ENCODE measurements around the gene FBXO10. TPM values are rescaled to one million over a fixed set of nuclear protein-coding genes. Genes with fewer than 3 reads are reported as not detected.

Gene FBXO10
- total and polyA plus RNA-seq, 2 of the 4 experiments (the other 2 are of a cell fraction), result 6.6 to 6.7 TPM

DNA sequence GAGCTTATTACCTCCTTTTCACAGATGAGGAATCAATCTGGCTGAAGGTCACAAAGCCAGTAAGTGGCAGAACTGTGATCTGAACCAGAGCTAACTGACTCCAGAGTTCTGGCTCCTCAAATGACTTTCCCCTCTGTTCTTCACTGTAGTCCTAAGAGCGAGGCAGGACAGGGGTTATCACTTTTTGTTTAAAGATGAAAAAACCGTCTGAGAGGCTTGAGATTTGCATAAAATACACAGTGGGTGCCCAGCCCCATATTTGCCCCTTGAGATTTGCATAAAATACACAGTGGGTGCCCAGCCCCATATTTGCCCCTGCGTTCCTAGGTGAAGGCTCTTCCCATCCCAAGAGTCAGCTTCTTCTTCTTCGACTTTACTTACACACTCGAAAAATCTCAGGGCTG is 667 bp downstream of the FBXO10 start:
- H3K9me3 ChIP-seq (ENCODE audit: control insufficient read depth, insufficient read depth, low read length), result no peaks in the 10 kb centered on the region
- H4K20me1 ChIP-seq (ENCODE audit: insufficient read depth, low read length), result no peaks in the 10 kb centered on the region
- no peaks in the 10 kb centered on the region for H3K27me3 ChIP-seq (ENCODE audit: control insufficient read depth, insufficient read depth, low read length)
- 8% methylated on average over 2 of the region's 5 CpGs; no CpG with 5 or more reads in 1 of the 2 experiments for WGBS, 2 experiments (ENCODE audit: extremely low coverage in 2 of 2, insufficient read length in 1 of 2)
- in situ Hi-C loops (cut with MboI; ENCODE audit: low sequenced_read_pairs) (no loop called here), intact Hi-C loops (cut with micrococcal nuclease) (no loop called here), dilution Hi-C loops (cut with HindIII; ENCODE audit: low sequenced_read_pairs, unreplicated experiment) (no loop called here)
- peak overlapping the region; percentile 19; the same call in 1 of the 2 replicates for H4K91ac ChIP-seq (ENCODE audit: insufficient read depth, low read depth, low read length)
- no peaks in the 10 kb centered on the region for H3K9me1 ChIP-seq (ENCODE audit: insufficient read depth, low read length)
- POLR2A ChIA-PET (ENCODE audit: unreplicated experiment), result no interaction called here
- H3K36me3 ChIP-seq (ENCODE audit: control insufficient read depth, insufficient read depth, low read length), result peaks cover under 1% of the 10 kb centered on the region
- H2BK5ac ChIP-seq (ENCODE audit: low read depth, low read length, poor library complexity, severe bottlenecking), result peak overlapping the region; percentile 36
- no peak overlapping the region for H4K5ac ChIP-seq (ENCODE audit: low read depth, low read length)
- peak overlapping the region; percentile 7 for H3K4ac ChIP-seq (ENCODE audit: low read depth, low read length)
- TF ChIP-seq CHD1 (IDR thresholded peaks at IDR 0.05; ENCODE audit: low read depth, low read length) (no peak), MAFK (IDR thresholded peaks at IDR 0.05; ENCODE audit: low read depth, low read length) (no peak), RFX5 (IDR thresholded peaks at IDR 0.05; ENCODE audit: low read depth, low read length) (no peak), FOS (IDR thresholded peaks at IDR 0.05; ENCODE audit: low read depth, low read length) (no peak), RAD21 (IDR thresholded peaks at IDR 0.05; ENCODE audit: low read length) (no peak), CEBPB (IDR thresholded peaks at IDR 0.05; ENCODE audit: low read depth, low read length) (no peak), POLR2A (IDR thresholded peaks at IDR 0.05; ENCODE audit: low read depth, low read length) (no peak), CTCF (conservative IDR thresholded peaks at IDR 0.05; ENCODE audit: low read depth, low read length) (no peak), NFE2L2 (IDR thresholded peaks at IDR 0.05; ENCODE audit: low read depth, low read length) (no peak), BHLHE40 (IDR thresholded peaks at IDR 0.05; ENCODE audit: low read depth, low read length) (no peak), SMC3 (IDR thresholded peaks at IDR 0.05; ENCODE audit: low read depth, low read length) (no peak)
- TF ChIP-seq, protein P1, sequence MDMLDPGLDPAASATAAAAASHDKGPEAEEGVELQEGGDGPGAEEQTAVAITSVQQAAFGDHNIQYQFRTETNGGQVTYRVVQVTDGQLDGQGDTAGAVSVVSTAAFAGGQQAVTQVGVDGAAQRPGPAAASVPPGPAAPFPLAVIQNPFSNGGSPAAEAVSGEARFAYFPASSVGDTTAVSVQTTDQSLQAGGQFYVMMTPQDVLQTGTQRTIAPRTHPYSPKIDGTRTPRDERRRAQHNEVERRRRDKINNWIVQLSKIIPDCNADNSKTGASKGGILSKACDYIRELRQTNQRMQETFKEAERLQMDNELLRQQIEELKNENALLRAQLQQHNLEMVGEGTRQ (IDR thresholded peaks at IDR 0.05; ENCODE audit: low read depth, low read length), result no peak
- BruUV-seq (replicated peaks), result no TSS peak
- H3K18ac ChIP-seq (ENCODE audit: low read depth, low read length), result peak overlapping the region; percentile 0; the same call in 1 of the 2 replicates
- H3K79me1 ChIP-seq (ENCODE audit: low read depth in 1 of 2, low read length in 2 of 2), result peaks cover 31 to 65% of the 10 kb centered on the region in 2 experiments
- H3K4me1 ChIP-seq (ENCODE audit: control insufficient read depth, insufficient read depth, low read length), result peaks cover 11% of the 10 kb centered on the region
- peak overlapping the region; percentile 83 for H3K9ac ChIP-seq (ENCODE audit: low read depth, low read length)
- no peak overlapping the region for H2BK20ac ChIP-seq (ENCODE audit: low read depth, low read length)
- H4K8ac ChIP-seq (ENCODE audit: low read depth in 2 of 2, low read length in 2 of 2), result peak overlapping the region; percentile 4 to 61; a peak in 2 of 4 replicates
- peak overlapping the region; percentile 54; the same call in 1 of the 2 replicates for H3K23ac ChIP-seq (ENCODE audit: low read depth, low read length)
- H2AFZ ChIP-seq (replicated peaks; ENCODE audit: low read length, poor library complexity), result peak overlapping the region; percentile 97
- H3K4me2 ChIP-seq (ENCODE audit: low read depth, low read length), result peak overlapping the region; percentile 76
- H3K4me3 ChIP-seq (ENCODE audit: insufficient read depth, low read depth, low read length), result peak overlapping the region; percentile 73
- ATAC-seq (ENCODE audit: low read depth) (peak; percentile 4), DNase-seq (no peak)
- H2AK5ac ChIP-seq (ENCODE audit: low read depth, low read length), result no peak overlapping the region
- H3K56ac ChIP-seq (ENCODE audit: extremely low read depth, insufficient read depth, low read length), result peak overlapping the region; percentile 14; the same call in 1 of the 2 replicates
- H2BK120ac ChIP-seq (ENCODE audit: low read depth, low read length), result peak overlapping the region; percentile 30; the same call in 1 of the 2 replicates
- CTCF ChIA-PET, result interaction anchor here (0.5 to 0.6 kb wide), 2 partner anchors 237 to 674 kb away, joined by 3 to 4 read pairs; no protein-coding TSS in a partner anchor
- H3K14ac ChIP-seq (replicated peaks; ENCODE audit: low read depth, low read length), result peak overlapping the region; percentile 29
- H3K27ac ChIP-seq (ENCODE audit: insufficient read depth, low read length), result peak overlapping the region; percentile 72
- H2BK15ac ChIP-seq (ENCODE audit: low read depth, low read length), result no peak overlapping the region
- peak overlapping the region; percentile 2 for H2AK9ac ChIP-seq (replicated peaks; ENCODE audit: low read depth, low read length, poor library complexity)

Data from IMR-90 (cell line).